HG02973 (cell line): ENCODE measurements around the gene ZNF592.

Source experiments
- ATAC-seq: cut with Tn5 transposase; IDR thresholded peaks from one replicate; pipeline ENCODE4 v1.9.1; 2021; ENCODE audit warnings: moderate library complexity; ENCODE audit not compliant: unreplicated experiment

The ZNF592 gene

GRCh38 chr15:84773716-84774115 lies 25.3 kb downstream of the ZNF592 start:
- ATAC-seq, result no peak

DNA sequence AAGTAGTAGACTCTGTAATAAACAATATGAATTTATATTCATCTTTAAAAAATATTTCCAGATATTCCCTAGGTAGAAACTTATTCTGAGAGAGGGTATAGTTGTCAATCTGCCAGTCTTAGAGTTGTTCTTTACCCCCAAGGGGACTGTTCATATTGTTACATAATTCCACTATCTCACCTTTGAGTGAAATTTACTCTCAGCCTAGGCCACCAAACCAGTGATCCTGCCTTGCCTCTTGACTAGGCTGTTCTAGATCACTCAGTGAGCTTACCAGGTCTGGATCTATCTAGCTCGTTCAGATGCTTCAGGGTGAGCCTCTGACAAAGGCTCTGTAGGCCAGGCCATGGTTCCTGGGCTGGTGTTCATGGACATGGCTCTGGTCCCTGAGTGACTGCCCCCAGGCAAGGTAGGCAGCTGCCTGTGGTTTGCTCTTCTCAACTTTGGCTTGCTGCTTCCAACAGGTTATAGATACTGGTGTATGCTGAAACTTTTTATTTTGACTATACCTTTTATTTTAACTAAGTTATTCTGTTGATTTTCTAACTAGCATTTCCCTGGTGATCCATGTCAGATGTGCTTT lies 27.6 kb downstream of the ZNF592 start:
- no peak for ATAC-seq

DNA sequence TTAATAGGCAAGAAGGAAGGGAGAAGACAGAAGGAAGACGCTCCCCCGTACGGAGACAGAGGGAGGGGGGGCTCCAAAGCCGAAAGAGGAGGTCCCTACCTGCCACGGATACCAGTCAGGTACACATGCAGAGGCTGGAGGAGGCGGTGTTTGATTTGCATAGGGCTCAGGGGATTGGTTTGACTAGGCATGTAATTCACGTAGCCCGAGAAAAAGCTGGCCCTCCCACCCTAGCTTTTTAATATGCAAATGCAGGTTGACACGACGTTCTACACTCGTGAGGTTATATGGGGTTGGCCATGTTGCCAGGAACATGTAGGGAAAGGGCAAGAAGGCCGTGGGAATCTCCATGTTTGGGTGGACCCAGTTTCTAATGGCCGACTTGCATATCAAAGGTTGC lies 29.8 kb downstream of the ZNF592 start:
- ATAC-seq, result no peak

DNA sequence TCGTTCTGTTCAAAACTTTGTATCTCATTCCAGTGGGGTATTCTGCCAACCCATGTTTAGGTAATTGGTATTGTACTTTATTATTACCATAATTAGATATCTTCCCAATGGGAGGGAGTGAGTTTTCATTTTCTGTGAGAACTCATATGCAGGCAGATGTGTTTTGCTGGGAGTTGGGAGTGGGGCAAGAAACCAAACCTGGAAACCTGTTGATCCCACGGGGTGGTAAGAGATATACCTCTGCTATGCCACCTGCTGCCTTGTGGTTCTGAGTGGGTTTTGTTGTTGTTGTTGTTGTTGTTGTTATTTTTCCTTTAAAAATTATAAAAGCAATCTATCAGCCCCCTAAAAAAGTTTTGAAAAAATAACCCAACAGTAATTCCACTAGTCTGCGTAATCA lies 32.1 kb downstream of the ZNF592 start:
- no peak for ATAC-seq

DNA sequence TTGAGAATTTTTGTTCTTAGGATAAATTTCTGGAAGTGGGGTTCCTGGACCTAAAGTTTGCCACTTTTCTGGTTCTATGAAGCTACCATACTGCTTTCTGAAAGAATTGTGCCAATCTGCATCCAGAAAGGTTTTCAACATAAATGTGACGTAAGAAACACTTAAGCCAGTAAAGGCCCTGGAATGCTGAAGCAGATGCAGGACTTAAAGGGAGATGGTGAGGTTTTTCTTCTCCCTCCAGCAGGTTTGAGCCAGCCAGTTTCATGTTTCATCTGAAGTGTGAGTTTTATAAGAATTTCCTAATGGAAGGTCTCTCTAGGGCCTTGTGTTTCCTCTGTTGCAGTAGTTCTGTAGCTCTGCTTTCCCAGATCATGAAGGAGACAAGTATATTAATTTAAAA lies 33.1 kb downstream of the ZNF592 start:
- no peak for ATAC-seq

DNA sequence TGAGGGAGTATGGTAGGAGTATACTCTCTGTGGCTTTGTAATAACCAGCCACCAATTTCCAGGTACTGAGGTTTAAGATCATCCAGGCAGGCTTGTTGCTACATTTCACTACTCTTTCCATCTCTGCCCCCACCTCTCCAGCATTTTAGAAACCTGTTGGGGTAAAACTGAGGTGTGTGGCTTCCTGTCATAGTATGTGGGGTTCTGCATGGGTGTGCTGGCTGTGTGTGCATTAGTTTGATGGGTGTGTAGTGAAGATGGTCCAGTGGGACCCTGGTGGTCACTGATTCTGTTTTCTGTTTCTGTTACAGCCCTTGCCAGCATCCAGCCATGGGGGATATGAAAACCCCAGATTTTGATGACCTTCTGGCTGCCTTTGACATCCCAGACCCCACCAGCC lies 34.0 kb downstream of the ZNF592 start:
- ATAC-seq, result no peak

DNA sequence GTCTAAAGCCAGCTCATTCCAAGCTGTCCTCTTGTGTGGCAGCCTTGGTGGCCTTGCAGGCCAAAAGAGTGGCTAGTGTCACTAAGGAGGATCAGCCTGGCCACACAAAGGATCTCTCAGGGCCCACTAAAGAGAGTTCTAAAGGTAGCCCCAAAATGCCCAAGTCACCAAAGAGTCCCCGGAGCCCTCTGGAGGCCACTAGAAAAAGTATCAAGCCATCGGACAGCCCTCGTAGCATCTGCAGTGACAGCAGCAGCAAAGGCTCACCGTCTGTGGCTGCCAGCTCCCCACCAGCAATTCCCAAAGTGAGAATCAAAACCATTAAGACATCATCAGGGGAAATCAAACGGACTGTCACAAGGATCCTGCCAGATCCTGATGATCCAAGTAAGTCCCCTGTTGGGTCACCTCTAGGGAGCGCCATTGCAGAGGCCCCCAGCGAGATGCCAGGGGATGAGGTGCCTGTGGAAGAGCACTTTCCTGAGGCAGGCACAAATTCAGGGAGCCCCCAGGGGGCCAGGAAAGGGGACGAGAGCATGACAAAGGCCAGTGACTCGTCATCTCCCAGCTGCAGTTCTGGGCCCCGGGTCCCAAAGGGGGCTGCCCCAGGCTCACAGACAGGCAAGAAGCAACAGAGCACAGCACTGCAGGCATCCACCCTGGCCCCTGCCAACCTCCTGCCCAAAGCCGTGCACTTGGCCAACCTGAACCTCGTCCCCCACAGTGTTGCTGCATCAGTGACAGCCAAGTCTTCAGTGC lies 35.3 kb downstream of the ZNF592 start:
- ATAC-seq, result no peak

DNA sequence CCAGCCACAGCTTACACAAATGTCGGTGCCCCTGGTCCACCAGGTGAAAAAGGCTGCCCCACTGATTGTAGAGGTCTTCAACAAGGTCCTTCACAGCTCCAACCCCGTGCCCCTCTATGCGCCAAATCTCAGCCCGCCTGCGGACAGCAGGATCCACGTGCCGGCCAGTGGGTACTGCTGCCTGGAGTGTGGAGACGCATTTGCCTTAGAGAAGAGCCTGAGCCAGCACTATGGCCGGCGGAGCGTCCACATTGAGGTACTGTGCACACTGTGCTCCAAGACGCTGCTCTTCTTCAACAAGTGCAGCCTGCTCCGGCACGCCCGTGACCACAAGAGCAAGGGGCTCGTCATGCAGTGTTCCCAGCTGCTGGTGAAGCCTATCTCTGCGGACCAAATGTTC lies 35.9 kb downstream of the ZNF592 start:
- ATAC-seq, result no peak

- ATAC-seq, result no peak
These were observed 36.7 kb downstream of the ZNF592 start for GRCh38 chr15:84785053-84785452.

- ATAC-seq, result no peak
These were observed 40.1 kb downstream of the ZNF592 start for GRCh38 chr15:84788500-84788899.

GRCh38 chr15:84789762-84790161 lies 41.4 kb downstream of the ZNF592 start:
- no peak for ATAC-seq

DNA sequence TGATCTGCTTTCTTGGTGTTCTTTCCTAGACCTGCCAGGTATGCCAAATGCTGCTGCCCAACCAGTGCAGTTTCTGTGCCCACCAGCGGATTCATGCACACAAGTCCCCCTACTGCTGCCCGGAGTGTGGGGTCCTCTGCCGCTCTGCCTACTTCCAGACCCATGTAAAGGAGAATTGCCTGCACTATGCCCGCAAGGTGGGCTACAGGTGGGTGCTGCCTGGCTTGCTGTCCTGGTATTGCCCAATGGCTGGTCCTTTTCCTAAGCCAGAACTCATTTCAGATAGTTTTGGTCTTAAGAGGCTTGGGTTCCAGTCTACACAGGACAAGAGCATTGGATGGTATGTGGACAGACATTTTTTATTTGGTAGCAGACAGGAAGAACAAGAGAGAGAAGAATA lies 42.3 kb downstream of the ZNF592 start:
- no peak for ATAC-seq

DNA sequence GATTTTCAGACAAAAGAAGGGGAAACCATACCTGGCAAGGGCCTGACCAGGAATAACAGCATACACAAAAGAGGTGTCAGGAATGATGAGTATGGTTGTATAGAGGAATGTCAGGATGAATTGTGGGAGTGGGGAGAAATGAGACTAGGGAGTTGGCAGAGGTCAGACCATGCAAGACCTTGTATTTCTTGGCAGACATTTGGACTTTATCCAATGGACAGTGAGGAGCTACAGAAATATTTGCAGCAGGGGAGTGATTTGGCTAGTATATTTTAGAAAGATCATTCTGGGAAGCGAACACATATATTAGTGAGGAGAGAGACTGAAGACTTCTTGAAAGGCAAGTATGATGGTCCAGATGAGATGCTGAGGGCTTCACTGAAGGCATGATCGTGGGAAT lies 43.4 kb downstream of the ZNF592 start:
- ATAC-seq, result no peak

DNA sequence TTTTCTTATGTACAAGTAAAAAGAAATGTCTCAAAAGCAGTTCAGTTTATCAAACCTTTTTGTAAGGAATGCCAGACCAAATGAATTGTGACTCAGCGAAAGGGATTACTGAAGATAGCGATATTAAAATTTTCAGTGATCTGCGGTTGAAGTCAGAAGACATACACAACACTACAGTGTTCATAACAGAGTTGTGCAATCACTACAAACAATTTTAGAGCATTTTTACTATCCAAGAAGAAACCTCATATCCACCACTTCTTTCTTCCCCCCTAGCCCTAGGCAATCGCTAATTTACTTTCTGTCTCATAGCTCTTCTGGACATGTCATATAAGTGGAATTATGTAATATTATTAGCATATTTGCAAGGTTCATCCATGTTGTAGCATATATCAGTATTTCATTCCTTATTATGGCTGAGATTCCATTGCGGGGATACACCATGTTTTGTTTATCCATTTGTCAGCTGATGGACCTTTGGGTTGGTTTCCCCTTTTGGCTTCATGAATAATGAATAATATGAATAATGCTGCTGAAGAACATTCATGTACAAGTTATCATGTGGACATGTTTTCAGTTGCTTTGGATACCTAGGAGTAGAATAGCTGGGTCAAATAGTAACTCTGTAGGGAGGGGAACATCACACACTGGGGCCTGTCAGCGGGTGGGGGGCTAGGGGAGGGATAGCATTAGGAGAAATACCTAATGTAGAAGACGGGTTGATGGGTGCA lies 45.2 kb downstream of the ZNF592 start:
- ATAC-seq, result no peak

DNA sequence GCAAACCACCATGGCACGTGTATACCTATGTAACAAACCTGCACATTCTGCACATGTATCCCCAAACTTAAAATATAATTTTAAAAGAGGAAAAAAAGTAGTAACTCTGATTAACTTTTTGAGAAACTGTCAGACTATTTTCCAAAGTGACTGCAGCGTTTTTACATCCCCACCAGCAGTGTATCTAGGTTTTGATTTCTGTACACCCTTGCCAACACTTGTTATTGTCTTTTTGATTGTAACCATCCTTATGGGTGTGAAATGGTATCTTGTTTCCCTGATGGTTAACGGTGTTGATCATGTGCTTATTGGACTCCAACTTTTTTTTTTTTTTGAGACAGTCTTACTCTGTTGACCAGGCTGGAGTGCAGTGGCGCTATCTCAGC lies 45.8 kb downstream of the ZNF592 start:
- no peak for ATAC-seq

- no peak for ATAC-seq
These were observed 46.8 kb downstream of the ZNF592 start for GRCh38 chr15:84795186-84795585.

GRCh38 chr15:84797212-84797611 lies 48.8 kb downstream of the ZNF592 start:
- ATAC-seq, result no peak

- no peak for ATAC-seq
These were observed 49.4 kb downstream of the ZNF592 start for GRCh38 chr15:84797801-84798200.

DNA sequence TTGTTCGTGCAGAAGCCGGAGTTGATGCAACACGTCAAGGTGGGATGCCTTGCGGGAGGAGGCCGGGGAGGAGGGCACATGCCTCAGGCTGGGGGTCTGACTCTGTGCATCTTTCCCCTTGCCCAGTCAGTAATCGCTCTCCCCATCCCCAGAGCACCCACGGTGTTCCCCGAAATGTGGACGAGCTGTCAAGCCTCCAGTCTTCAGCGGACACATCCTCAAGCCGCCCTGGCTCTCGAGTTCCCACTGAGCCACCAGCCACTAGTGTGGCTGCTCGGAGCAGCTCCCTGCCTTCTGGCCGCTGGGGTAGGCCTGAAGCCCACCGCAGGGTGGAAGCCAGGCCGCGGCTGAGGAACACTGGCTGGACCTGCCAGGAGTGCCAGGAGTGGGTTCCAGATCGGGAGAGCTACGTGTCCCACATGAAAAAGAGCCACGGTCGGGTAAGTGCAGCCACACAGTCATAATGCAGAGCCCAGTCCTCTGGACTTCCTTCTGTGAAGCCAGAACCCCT lies 50.1 kb downstream of the ZNF592 start:
- no peak for ATAC-seq

DNA sequence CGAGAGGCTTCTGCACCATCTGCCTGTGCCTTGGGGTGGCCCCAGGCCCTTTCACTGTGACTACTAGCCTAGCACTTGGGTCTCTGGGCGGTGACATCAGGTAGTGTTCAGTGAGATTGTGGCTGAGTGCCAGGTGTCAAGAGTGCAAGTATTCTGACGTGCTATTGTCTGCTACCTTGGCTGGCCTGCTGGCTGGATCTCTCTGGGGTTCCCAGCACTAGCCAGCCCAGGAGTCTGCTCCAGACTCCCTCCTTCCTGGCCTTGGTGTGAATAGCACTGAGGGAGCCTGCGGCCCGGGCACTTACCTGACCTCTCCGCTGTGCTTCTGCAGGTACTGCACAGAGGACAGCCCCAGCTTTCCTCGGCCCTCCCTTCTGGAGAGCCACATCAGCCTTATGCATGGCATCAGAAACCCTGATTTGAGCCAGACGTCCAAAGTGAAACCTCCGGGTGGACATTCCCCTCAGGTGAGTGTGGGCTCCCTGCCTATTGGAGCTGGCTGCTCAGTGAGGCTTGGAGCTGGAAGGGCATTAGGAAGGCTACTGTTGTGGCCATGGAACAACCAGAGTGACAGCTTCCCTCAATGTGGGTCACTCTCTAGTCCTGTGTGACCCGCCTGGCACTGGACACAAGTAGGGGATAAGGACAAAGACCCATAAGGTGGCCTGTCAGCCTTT lies 51.3 kb downstream of the ZNF592 start:
- no peak for ATAC-seq

- ATAC-seq, result no peak
These were observed 52.0 kb downstream of the ZNF592 start for GRCh38 chr15:84800365-84800806.
